ENCODE measurements around the gene TOR4A.

The TOR4A gene

DNA sequence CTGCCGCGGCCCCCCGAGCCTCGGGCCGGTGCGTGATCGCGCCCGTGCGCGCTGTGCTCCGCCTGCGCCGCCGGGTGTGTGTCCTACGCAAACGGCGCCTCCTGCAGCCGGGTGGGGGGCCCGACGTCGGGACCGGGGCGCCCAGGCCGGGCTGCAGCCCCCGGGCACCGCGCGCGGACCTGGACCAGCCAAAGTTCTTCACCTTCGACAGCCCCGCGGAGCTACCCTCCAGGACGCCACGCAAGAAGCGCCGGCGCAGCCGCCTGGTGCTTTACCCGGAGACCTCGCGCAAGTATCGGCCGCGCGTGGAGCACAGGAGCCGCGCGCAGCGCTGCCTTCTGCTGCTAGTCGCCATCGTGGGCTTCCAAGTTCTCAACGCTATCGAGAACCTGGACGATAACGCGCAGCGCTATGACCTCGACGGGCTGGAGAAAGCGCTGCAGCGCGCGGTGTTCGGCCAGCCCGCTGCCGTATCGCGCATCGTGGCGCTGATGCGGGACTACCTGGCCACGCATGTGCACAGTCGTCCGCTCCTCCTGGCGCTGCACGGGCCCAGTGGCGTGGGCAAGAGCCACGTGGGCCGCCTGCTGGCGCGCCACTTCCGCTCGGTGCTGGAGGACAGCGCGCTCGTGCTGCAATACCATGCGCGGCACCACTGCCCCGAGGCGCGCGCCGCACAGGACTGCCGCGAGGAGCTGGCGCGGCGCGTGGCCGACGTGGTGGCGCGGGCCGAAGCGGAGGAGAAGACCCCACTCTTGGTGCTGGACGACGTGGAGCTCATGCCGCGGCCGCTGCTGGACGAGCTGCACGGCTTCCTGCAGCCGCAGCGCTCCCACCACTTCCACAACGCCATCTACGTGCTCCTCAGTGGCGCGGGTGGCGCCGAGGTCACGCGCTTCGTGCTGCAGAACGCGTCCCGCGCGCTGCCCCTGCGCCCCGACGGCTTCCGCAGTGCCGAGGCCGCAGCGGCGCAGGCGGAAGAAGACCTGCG is 1.5 kb downstream of the TOR4A start:
- Histone ChIP-seq H2BK12ac (ENCODE audit: low read length) (peak overlapping the region; percentile 90), H3K27me3 (ENCODE audit: control insufficient read depth in 3 of 3, insufficient read depth in 3 of 3, low read depth in 1 of 3, low read length in 3 of 3) (peaks cover 0 to 39% (median 9%) of the 10 kb centered on the region in 3 experiments), H3K4ac (ENCODE audit: low read length) (peak overlapping the region; percentile 76), H3K23ac (ENCODE audit: low read depth, low read length, poor library complexity) (peak overlapping the region; percentile 99), H3K14ac (ENCODE audit: low read length) (peak overlapping the region; percentile 82), H4K91ac (ENCODE audit: low read depth, low read length, poor library complexity) (peak overlapping the region; percentile 72), H3K36me3 (replicated peaks in 1 of 2; ENCODE audit: control insufficient read depth in 2 of 2, insufficient read depth in 2 of 2, low read length in 2 of 2) (peaks cover 2 to 7% of the 10 kb centered on the region in 2 donors), H3K18ac (ENCODE audit: low read length) (peak overlapping the region; percentile 89), H3K4me3 (ENCODE audit: low read length in 2 of 2) (peak overlapping the region in 1 of 2 donors; percentile 18), H3K79me1 (ENCODE audit: low read depth, low read length) (peaks cover 5% of the 10 kb centered on the region), H4K8ac (ENCODE audit: low read depth, low read length) (peak overlapping the region; percentile 82), H3K9me3 (replicated peaks in 1 of 2; ENCODE audit: control insufficient read depth in 2 of 2, insufficient read depth in 1 of 2, low read depth in 1 of 2, low read length in 2 of 2) (peaks cover 3 to 12% of the 10 kb centered on the region in 2 donors), H2BK15ac (ENCODE audit: low read length) (peak overlapping the region; percentile 67), H2BK5ac (ENCODE audit: low read length) (peak overlapping the region; percentile 75), H3K4me1 (ENCODE audit: control insufficient read depth in 2 of 2, insufficient read depth in 1 of 2, low read depth in 1 of 2, low read length in 2 of 2) (peaks cover 11 to 23% of the 10 kb centered on the region in 2 donors), H2AK5ac (ENCODE audit: low read depth, low read length) (peak overlapping the region; percentile 98), H2BK120ac (ENCODE audit: low read depth, low read length) (no peak overlapping the region), H3K9ac (ENCODE audit: low read depth, low read length, poor library complexity) (peak overlapping the region; percentile 70), H3K27ac (replicated peaks; ENCODE audit: low read length) (no peak overlapping the region), H3K4me2 (ENCODE audit: insufficient read depth, low read length, poor library complexity, severe bottlenecking) (peak overlapping the region; percentile 57), H2AFZ (ENCODE audit: low read length) (no peak overlapping the region)
- whole genome bisulfite sequencing, 2 donors (ENCODE audit: extremely low coverage in 2 of 2, insufficient read length in 2 of 2, insufficient replicate concordance in 1 of 2): no CpG with 5 or more reads among the region's 139 CpGs
- DNase-seq (ENCODE audit: low spot score): no peak

DNA sequence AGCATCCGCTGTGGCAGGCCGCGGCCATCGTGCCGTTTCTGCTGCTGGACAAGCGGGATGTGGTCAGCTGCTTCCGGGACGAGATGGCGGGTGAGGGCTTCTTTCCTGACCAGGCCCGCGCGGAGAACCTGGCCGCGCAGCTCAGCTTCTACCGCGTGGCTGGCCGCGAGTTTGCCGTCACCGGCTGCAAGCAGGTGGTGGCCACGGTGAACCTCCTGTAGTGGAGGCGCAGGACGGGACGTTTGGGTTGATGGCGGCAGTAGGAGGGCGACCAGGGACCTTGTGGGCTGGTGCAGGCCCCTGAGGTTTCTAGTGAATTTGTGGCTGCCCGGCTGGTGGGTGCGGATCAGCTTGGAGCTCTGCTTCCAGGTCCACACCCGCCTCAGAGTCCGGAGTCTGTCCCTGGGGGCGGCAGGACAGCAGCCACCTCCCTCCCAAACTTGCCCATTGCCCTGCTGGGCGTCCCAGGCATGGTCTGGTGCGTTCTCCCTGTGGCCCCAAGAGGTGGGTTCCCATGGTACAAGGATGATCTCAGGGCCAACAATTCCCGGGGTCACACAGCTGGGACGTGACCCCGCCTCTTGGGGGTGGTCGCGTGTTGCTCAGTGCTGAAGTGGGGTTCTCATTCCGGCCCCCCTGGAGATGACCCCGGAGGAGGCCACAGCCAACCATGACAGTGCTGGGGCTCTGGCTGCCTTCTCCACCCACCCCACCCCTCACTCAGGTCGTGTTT is 2.4 kb downstream of the TOR4A start:
- Histone ChIP-seq H3K4me2 (ENCODE audit: insufficient read depth, low read length, poor library complexity, severe bottlenecking) (peak overlapping the region; percentile 2), H2BK12ac (ENCODE audit: low read length) (peak overlapping the region; percentile 90), H3K14ac (ENCODE audit: low read length) (no peak overlapping the region), H3K36me3 (replicated peaks in 1 of 2; ENCODE audit: control insufficient read depth in 2 of 2, insufficient read depth in 2 of 2, low read length in 2 of 2) (peaks cover 0 to 7% of the 10 kb centered on the region in 2 donors), H3K9me3 (replicated peaks in 1 of 2; ENCODE audit: control insufficient read depth in 2 of 2, insufficient read depth in 1 of 2, low read depth in 1 of 2, low read length in 2 of 2) (peaks cover 3 to 12% of the 10 kb centered on the region in 2 donors), H3K9ac (ENCODE audit: low read depth, low read length, poor library complexity) (peak overlapping the region; percentile 44), H3K27me3 (ENCODE audit: control insufficient read depth in 3 of 3, insufficient read depth in 3 of 3, low read depth in 1 of 3, low read length in 3 of 3) (peaks cover 0 to 39% (median 9%) of the 10 kb centered on the region in 3 experiments), H4K91ac (ENCODE audit: low read depth, low read length, poor library complexity) (peak overlapping the region; percentile 72), H3K4me3 (ENCODE audit: low read length in 2 of 2) (no peak overlapping the region), H3K4ac (ENCODE audit: low read length) (peak overlapping the region; percentile 5), H3K4me1 (ENCODE audit: control insufficient read depth in 2 of 2, insufficient read depth in 1 of 2, low read depth in 1 of 2, low read length in 2 of 2) (peaks cover 11 to 23% of the 10 kb centered on the region in 2 donors), H2AK5ac (ENCODE audit: low read depth, low read length) (peak overlapping the region; percentile 98), H2BK5ac (ENCODE audit: low read length) (peak overlapping the region; percentile 82), H3K27ac (replicated peaks; ENCODE audit: low read length) (no peak overlapping the region), H2AFZ (ENCODE audit: low read length) (no peak overlapping the region), H2BK15ac (ENCODE audit: low read length) (peak overlapping the region; percentile 94), H2BK120ac (ENCODE audit: low read depth, low read length) (peak overlapping the region; percentile 81), H3K79me1 (ENCODE audit: low read depth, low read length) (peaks cover 5% of the 10 kb centered on the region), H3K23ac (ENCODE audit: low read depth, low read length, poor library complexity) (peak overlapping the region; percentile 97), H3K18ac (ENCODE audit: low read length) (peak overlapping the region; percentile 99), H4K8ac (ENCODE audit: low read depth, low read length) (peak overlapping the region; percentile 65)
- WGBS, 2 donors (ENCODE audit: extremely low coverage in 2 of 2, insufficient read length in 2 of 2, insufficient replicate concordance in 1 of 2): no CpG with 5 or more reads among the region's 41 CpGs
- DNase-seq (ENCODE audit: low spot score): no peak

DNA sequence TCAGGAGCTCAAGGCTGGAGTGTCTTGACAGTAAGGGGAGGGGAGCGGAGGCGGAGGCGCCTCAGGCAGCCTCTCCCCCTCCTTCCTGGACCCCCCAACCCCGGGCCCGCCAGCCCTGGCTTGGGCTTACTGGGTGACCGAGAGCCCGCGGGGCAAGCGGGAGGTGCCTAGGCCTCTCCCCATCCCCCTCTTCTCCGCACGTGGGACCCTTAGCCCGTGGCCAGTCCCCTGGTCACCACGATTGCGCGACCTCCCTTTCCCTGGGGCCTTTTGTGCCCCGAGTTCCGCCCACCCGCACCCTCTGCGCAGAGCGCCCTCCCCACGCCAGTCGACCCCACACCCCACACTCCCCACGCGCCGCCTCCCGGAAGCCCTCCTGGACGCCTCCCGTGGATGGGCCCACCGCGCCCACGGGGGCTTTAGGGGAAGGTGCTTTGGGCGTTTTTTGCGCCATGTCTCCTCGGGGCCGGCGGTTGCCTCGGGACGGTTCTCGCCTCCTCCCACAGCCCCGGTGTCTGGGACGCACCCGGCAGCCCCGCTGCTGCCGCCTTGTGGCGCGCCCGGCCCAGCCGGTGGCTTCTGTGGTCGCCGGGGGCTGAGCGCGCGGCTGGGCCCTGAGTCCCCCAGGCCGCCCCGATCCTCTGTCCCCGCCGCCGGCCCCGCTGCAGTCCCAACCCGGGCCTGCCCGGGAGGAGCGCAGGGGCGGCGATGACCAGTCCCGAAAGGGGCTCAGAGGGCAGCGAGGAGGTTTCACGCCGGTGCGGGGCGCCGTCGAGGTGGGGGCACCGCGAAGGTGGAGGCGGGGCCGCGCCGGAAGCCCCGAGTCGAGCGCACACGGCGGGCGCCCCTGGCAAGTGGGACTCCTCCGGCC is 3.2 kb downstream of the TOR4A start:
- no peak for DNase-seq (ENCODE audit: low spot score)
- peaks cover 0 to 39% (median 9%) of the 10 kb centered on the region in 3 experiments for H3K27me3 ChIP-seq (ENCODE audit: control insufficient read depth in 3 of 3, insufficient read depth in 3 of 3, low read depth in 1 of 3, low read length in 3 of 3)
- WGBS, 2 donors (ENCODE audit: extremely low coverage in 2 of 2, insufficient read length in 2 of 2, insufficient replicate concordance in 1 of 2): no CpG with 5 or more reads among the region's 85 CpGs
- peak overlapping the region; percentile 88 for H3K9ac ChIP-seq (ENCODE audit: low read depth, low read length, poor library complexity)
- no peak overlapping the region for H4K91ac ChIP-seq (ENCODE audit: low read depth, low read length, poor library complexity)
- H2BK15ac ChIP-seq (ENCODE audit: low read length): peak overlapping the region; percentile 94
- peak overlapping the region; percentile 76 for H3K4me2 ChIP-seq (ENCODE audit: insufficient read depth, low read length, poor library complexity, severe bottlenecking)
- peak overlapping the region; percentile 94 for H3K14ac ChIP-seq (ENCODE audit: low read length)
- H2BK12ac ChIP-seq (ENCODE audit: low read length): peak overlapping the region; percentile 84
- H3K4ac ChIP-seq (ENCODE audit: low read length): no peak overlapping the region
- no peak overlapping the region for H3K27ac ChIP-seq (replicated peaks; ENCODE audit: low read length)
- peaks cover 3 to 12% of the 10 kb centered on the region in 2 donors for H3K9me3 ChIP-seq (replicated peaks in 1 of 2; ENCODE audit: control insufficient read depth in 2 of 2, insufficient read depth in 1 of 2, low read depth in 1 of 2, low read length in 2 of 2)
- peak overlapping the region; percentile 98 for H2AK5ac ChIP-seq (ENCODE audit: low read depth, low read length)
- H3K18ac ChIP-seq (ENCODE audit: low read length): peak overlapping the region; percentile 99
- no peak overlapping the region for H2AFZ ChIP-seq (ENCODE audit: low read length)
- H3K79me1 ChIP-seq (ENCODE audit: low read depth, low read length): peaks cover 5% of the 10 kb centered on the region
- H3K4me1 ChIP-seq (ENCODE audit: control insufficient read depth in 2 of 2, insufficient read depth in 1 of 2, low read depth in 1 of 2, low read length in 2 of 2): peaks cover 11 to 22% of the 10 kb centered on the region in 2 donors
- H2BK5ac ChIP-seq (ENCODE audit: low read length): peak overlapping the region; percentile 82
- peak overlapping the region in 1 of 2 donors; percentile 81 for H3K4me3 ChIP-seq (ENCODE audit: low read length in 2 of 2)
- peak overlapping the region; percentile 31 for H3K23ac ChIP-seq (ENCODE audit: low read depth, low read length, poor library complexity)
- peak overlapping the region; percentile 65 for H4K8ac ChIP-seq (ENCODE audit: low read depth, low read length)
- peaks cover 0 to 7% of the 10 kb centered on the region in 2 donors for H3K36me3 ChIP-seq (replicated peaks in 1 of 2; ENCODE audit: control insufficient read depth in 2 of 2, insufficient read depth in 2 of 2, low read length in 2 of 2)
- peak overlapping the region; percentile 81 for H2BK120ac ChIP-seq (ENCODE audit: low read depth, low read length)
